A549 (cell line): ENCODE results near the gene OBP2A. TPM values are rescaled to one million over a fixed set of nuclear protein-coding genes. Genes with fewer than 3 reads are reported as not detected.

Experiments used
- ATAC-seq, 2 experiments: fragments of 200-7000 bp in 1 of 2; fragments of >200 bp in 1 of 2; cut with Nextera tagmentation in 1 of 2; cut with Tn5 transposase in 1 of 2; 3 replicates each; pipeline versions ENCODE4 v1.8.0 to v1.9.1; 2018 to 2020; ENCODE audit warnings: mild to moderate bottlenecking in 1 of 2, moderate library complexity in 1 of 2
- CTCF ChIA-PET: fragments of 300-600 bp; sonication (Branson Sonifier 250); formaldehyde crosslinking; extraction: SDS; loops from one replicate; lab custom pipeline; 2021; ENCODE audit warnings: antibody characterized with exemption, inconsistent platforms; lab: Yijun Ruan, JAX
- POLR2A ChIA-PET: fragments of 350-600 bp; formaldehyde crosslinking; extraction: SDS; loops from one replicate; lab custom pipeline; 2021; ENCODE audit warnings: antibody characterized with exemption, inconsistent platforms; lab: Yijun Ruan, JAX
- DNase-seq, 2 experiments: peaks; one replicate each; pipeline versions ENCODE4 v3.0.0 to v3.0.0-alpha.2; 2011 to 2016; ENCODE audit warnings: low read depth in 1 of 2, low spot score in 1 of 2
- FAIRE-seq: peaks from 2 replicates; lab custom pipeline; 2011; peaks lifted over from hg19 to GRCh38; lab: Jason Lieb, UNC
- H3K27ac ChIP-seq, 2 experiments: fragments of >200 bp; sonication (Bioruptor Twin); formaldehyde crosslinking; 3 replicates each; pipeline ENCODE4 v1.5.1; 2016 to 2017
- H3K4me1 ChIP-seq: fragments of >200 bp; sonication (Bioruptor Twin); formaldehyde crosslinking; 3 replicates; pipeline ENCODE4 v1.6.1; 2016
- H3K4me2 ChIP-seq: fragments of >200 bp; sonication (Bioruptor Twin); formaldehyde crosslinking; 3 replicates; pipeline ENCODE4 v1.6.1; 2016
- H3K4me3 ChIP-seq: fragments of >200 bp; sonication (Bioruptor Twin); formaldehyde crosslinking; 3 replicates; pipeline ENCODE4 v1.5.1; 2016
- H3K9me3 ChIP-seq: fragments of >200 bp; sonication (Bioruptor Twin); formaldehyde crosslinking; 3 replicates; pipeline ENCODE4 v1.6.1; 2016
- CBX8 ChIP-seq: fragments of 200-600 bp; sonication (generic); IDR thresholded peaks from 2 replicates; pipeline ENCODE4 v1.6.1; 2016
- CEBPB ChIP-seq, 2 experiments: fragments of >200 bp in 1 of 2; sonication (Bioruptor Twin) in 1 of 2; formaldehyde crosslinking in 1 of 2; IDR thresholded peaks; 2 replicates each; pipeline ENCODE4 v1.6.1; 2012 to 2016
- CHD2 ChIP-seq: fragments of 150-350 bp; IDR thresholded peaks from 2 replicates; pipeline ENCODE4 v1.6.1; 2014; ENCODE audit warnings: low read length; ENCODE audit not compliant: partially characterized antibody
- CHD4 ChIP-seq: fragments of 200-600 bp; sonication (generic); IDR thresholded peaks from 2 replicates; pipeline ENCODE4 v1.6.1; 2016; ENCODE audit warnings: antibody characterized with exemption, mild to moderate bottlenecking, borderline replicate concordance
- ESRRA ChIP-seq: fragments of 150-350 bp; IDR thresholded peaks from 2 replicates; pipeline ENCODE4 v1.6.1; 2014; ENCODE audit warnings: mild to moderate bottlenecking, low read length, borderline replicate concordance
- FOSB ChIP-seq: fragments of 250-450 bp; sonication (Bioruptor Pico); IDR thresholded peaks from 2 replicates; pipeline ENCODE4 v1.5.0; 2020; ENCODE audit warnings: mild to moderate bottlenecking, moderate library complexity
- FOSL2 ChIP-seq, 2 experiments: fragments of 450-650 bp in 1 of 2; fragments of >200 bp in 1 of 2; sonication (Bioruptor Twin) in 1 of 2; formaldehyde crosslinking; IDR thresholded peaks; 2 replicates each; pipeline versions ENCODE4 v1.5.0 to v1.6.1; 2016 to 2020; ENCODE audit warnings: mild to moderate bottlenecking in 1 of 2, moderate library complexity in 1 of 2
- HDAC2 ChIP-seq: fragments of 200-600 bp; sonication (generic); IDR thresholded peaks from 2 replicates; pipeline ENCODE4 v1.6.1; 2016
- HES2 ChIP-seq: fragments of >200 bp; sonication (Bioruptor Twin); formaldehyde crosslinking; IDR thresholded peaks from 2 replicates; pipeline ENCODE4 v1.6.1; 2016
- HOXB13 ChIP-seq: fragments of 250-450 bp; sonication (Bioruptor Pico); IDR thresholded peaks from 2 replicates; pipeline ENCODE4 v1.5.0; 2020; ENCODE audit warnings: low read depth, mild to moderate bottlenecking, moderate library complexity
- HOXB5 ChIP-seq: fragments of 250-450 bp; sonication (Bioruptor Pico); IDR thresholded peaks from 2 replicates; pipeline ENCODE4 v1.5.0; 2020; ENCODE audit warnings: mild to moderate bottlenecking, moderate library complexity
- JUN ChIP-seq, 2 experiments: fragments of >200 bp; sonication (Bioruptor Twin); formaldehyde crosslinking; IDR thresholded peaks; 2 replicates in 1 of 2; 3 replicates in 1 of 2; pipeline ENCODE4 v1.6.1; 2016 to 2017
- KDM1A ChIP-seq: fragments of 200-600 bp; sonication (generic); IDR thresholded peaks from 2 replicates; pipeline ENCODE4 v1.6.1; 2016; ENCODE audit warnings: low read depth, mild to moderate bottlenecking
- MAFK ChIP-seq: fragments of 450-650 bp; IDR thresholded peaks from 2 replicates; pipeline ENCODE4 v1.6.1; 2014; ENCODE audit not compliant: partially characterized antibody
- MAX ChIP-seq: IDR thresholded peaks from 2 replicates; pipeline ENCODE4 v1.6.1; 2012
- MAZ ChIP-seq: fragments of 150-350 bp; IDR thresholded peaks from 2 replicates; pipeline ENCODE4 v1.6.1; 2014; ENCODE audit warnings: antibody characterized with exemption, low read depth, low read length, borderline replicate concordance
- NFE2L2 ChIP-seq: fragments of 150-350 bp; conservative IDR thresholded peaks from 2 replicates; pipeline ENCODE4 v1.6.1; 2014; ENCODE audit warnings: low read length
- NR3C1 ChIP-seq: fragments of >200 bp; sonication (Bioruptor Twin); formaldehyde crosslinking; IDR thresholded peaks from 3 replicates; pipeline ENCODE4 v1.6.1; 2017
- POLR2A ChIP-seq: IDR thresholded peaks from 2 replicates; pipeline ENCODE4 v1.6.1; 2012; ENCODE audit warnings: mild to moderate bottlenecking, low read length
- RCOR1 ChIP-seq: fragments of 150-350 bp; IDR thresholded peaks from 2 replicates; pipeline ENCODE4 v1.6.1; 2014; ENCODE audit warnings: antibody characterized with exemption, low read length, low read depth
- REST ChIP-seq: fragments of 200-600 bp; sonication (generic); IDR thresholded peaks from 2 replicates; pipeline ENCODE4 v1.6.1; 2016; ENCODE audit warnings: antibody characterized with exemption, mild to moderate bottlenecking, moderate library complexity
- RNF2 ChIP-seq: fragments of 200-600 bp; sonication (generic); IDR thresholded peaks from 2 replicates; pipeline ENCODE4 v1.6.1; 2016; ENCODE audit warnings: low read depth, mild to moderate bottlenecking, antibody characterized with exemption, moderate library complexity, borderline replicate concordance
- SREBF2 ChIP-seq: fragments of 450-650 bp; IDR thresholded peaks from 2 replicates; pipeline ENCODE4 v1.6.1; 2014; ENCODE audit warnings: mild to moderate bottlenecking, moderate library complexity
- USF2 ChIP-seq: fragments of 450-650 bp; IDR thresholded peaks from 2 replicates; pipeline ENCODE4 v1.6.1; 2014; ENCODE audit warnings: antibody characterized with exemption
- ZC3H11A ChIP-seq: fragments of 450-650 bp; IDR thresholded peaks from 2 replicates; pipeline ENCODE4 v1.6.1; 2014; ENCODE audit warnings: antibody characterized with exemption, mild to moderate bottlenecking
- ZNF302 ChIP-seq: fragments of 250-450 bp; sonication (Bioruptor Pico); IDR thresholded peaks from 2 replicates; pipeline ENCODE4 v1.9.0; 2021; ENCODE audit warnings: inconsistent platforms, mild to moderate bottlenecking, moderate library complexity
- WGBS: methylation state at CpG from one replicate; pipeline ENCODE4 v1.1.6; 2017; ENCODE audit errors: missing lambda C conversion rate; 5-methylcytosine and 5-hydroxymethylcytosine counted together
- polyA plus RNA-seq, 4 experiments: library from polyadenylated mRNA; depleted of rRNA in 3 of 4; stranded (reverse); fragments of >200 nt; fragmentation: RNase III in 1 of 4; extraction: RNeasy Plus Mini Kit Qiagen cat#74134 plus additional on column Dnase treatment in 1 of 4; gene quantifications; 2 replicates in 3 of 4; 3 replicates in 1 of 4; pipeline ENCODE4 v1.2.3, GENCODE V29; 2011 to 2017

Gene OBP2A
- polyA plus RNA-seq, 2 of the 4 experiments (the other 2 are of a cell fraction) = not detected

- no peak overlapping the region for H3K4me2 ChIP-seq
- no peak overlapping the region for H3K4me3 ChIP-seq
- H3K9me3 ChIP-seq = no peaks in the 10 kb centered on the region
- FAIRE-seq (no peak), DNase-seq (no peak), ATAC-seq (no peak)
- no peaks in the 10 kb centered on the region for H3K4me1 ChIP-seq
- no CpG with 5 or more reads among the region's 5 CpGs for WGBS
- CTCF ChIA-PET = interaction anchor here (1.0 to 2.8 kb wide), 2 partner anchors 10 to 12 kb away, joined by 4 to 21 read pairs; no protein-coding TSS in a partner anchor
- POLR2A ChIA-PET = no interaction called here
- no peak overlapping the region for H3K27ac ChIP-seq
- TF ChIP-seq HOXB13 (CRISPR knock-in tag) = no peak
- TF ChIP-seq ZC3H11A = no peak
- TF ChIP-seq JUN (IDR thresholded peaks at IDR 0.05) = no peak
- no peak for TF ChIP-seq FOSL2 (IDR thresholded peaks at IDR 0.05)
- TF ChIP-seq FOSL2 (CRISPR knock-in tag; IDR thresholded peaks at IDR 0.05) = no peak
- TF ChIP-seq CEBPB (IDR thresholded peaks at IDR 0.05) = no peak
- TF ChIP-seq HDAC2 = no peak
- no peak for TF ChIP-seq CHD2
- TF ChIP-seq POLR2A = no peak
- TF ChIP-seq CHD4 = no peak
- TF ChIP-seq MAZ = no peak
- no peak for TF ChIP-seq RNF2
Measured at GRCh38 chr9:135592331-135592590, 46.3 kb downstream of the OBP2A start.

- TF ChIP-seq KDM1A (no peak), SREBF2 (no peak), FOSB (CRISPR knock-in tag) (no peak), REST (no peak)
- ATAC-seq (no peak), DNase-seq (no peak), FAIRE-seq (no peak)
- ChIA-PET CTCF (interaction anchor here (0.6 to 2.8 kb wide), 2 partner anchors 9 to 37 kb away, joined by 3 to 21 read pairs; no protein-coding TSS in a partner anchor), POLR2A (no interaction called here)
- H3K9me3 ChIP-seq = no peaks in the 10 kb centered on the region
- no peak overlapping the region for H3K4me2 ChIP-seq
- no peaks in the 10 kb centered on the region for H3K4me1 ChIP-seq
- H3K4me3 ChIP-seq = no peak overlapping the region
- H3K27ac ChIP-seq = no peak overlapping the region
- WGBS = 39% methylated on average over 6 of the region's 13 CpGs
Measured at GRCh38 chr9:135592625-135593024, 46.7 kb downstream of the OBP2A start.

GRCh38 chr9:135596211-135596610 is 50.3 kb downstream of the OBP2A start:
- Histone ChIP-seq H3K4me1 (no peaks in the 10 kb centered on the region), H3K4me3 (no peak overlapping the region), H3K27ac (no peak overlapping the region), H3K4me2 (no peak overlapping the region), H3K9me3 (no peaks in the 10 kb centered on the region)
- ChIA-PET CTCF (interaction anchor here (1.2 to 1.9 kb wide), 2 partner anchors 8 to 527 kb away, joined by 3 to 13 read pairs; no protein-coding TSS in a partner anchor), POLR2A (no interaction called here)
- no peak for DNase-seq
- no peak for ATAC-seq
- no peak for TF ChIP-seq HES2
- TF ChIP-seq USF2 = no peak
- TF ChIP-seq NFE2L2 = no peak
- no peak for TF ChIP-seq NR3C1
- TF ChIP-seq ESRRA = no peak
- TF ChIP-seq MAX = no peak
- no peak for TF ChIP-seq POLR2A
- TF ChIP-seq HOXB5 (CRISPR knock-in tag) = no peak
- no peak for TF ChIP-seq HDAC2
- no peak for TF ChIP-seq RCOR1
- TF ChIP-seq ZNF302 = no peak
- TF ChIP-seq MAFK = no peak
- no peak for TF ChIP-seq CBX8
- FAIRE-seq = no peak
- WGBS = 4% methylated on average over 2 of the region's 2 CpGs
